BJ (cell line): ENCODE data around the gene COTL1. TPM values are rescaled to one million over a fixed set of nuclear protein-coding genes. Genes with fewer than 3 reads are reported as not detected.

Experiments used
- CTCF ChIA-PET: fragments of 350-600 bp; formaldehyde crosslinking; extraction: SDS; loops from one replicate; lab custom pipeline; 2021; ENCODE audit warnings: antibody characterized with exemption, inconsistent platforms; lab: Yijun Ruan, JAX
- POLR2A ChIA-PET: fragments of 300-600 bp; sonication (Branson Sonifier 250); formaldehyde crosslinking; extraction: SDS; loops from one replicate; lab custom pipeline; 2021; ENCODE audit warnings: antibody characterized with exemption; lab: Charles Lee
- DNase-seq: peaks from one replicate; pipeline ENCODE4 v3.0.0-alpha.2; 2011; ENCODE audit warnings: low read depth
- H3K27me3 ChIP-seq: 2 replicates; pipeline ENCODE4 v1.6.0; 2011; ENCODE audit warnings: low read length; ENCODE audit not compliant: control insufficient read depth, insufficient read depth
- H3K36me3 ChIP-seq: 2 replicates; pipeline ENCODE4 v1.5.1; 2011; ENCODE audit warnings: low read length; ENCODE audit not compliant: control insufficient read depth, insufficient read depth
- H3K4me3 ChIP-seq: 2 replicates; pipeline ENCODE4 v1.5.1; 2011; ENCODE audit warnings: low read depth, mild to moderate bottlenecking, control low read depth, low read length
- CTCF ChIP-seq: IDR thresholded peaks from 2 replicates; pipeline ENCODE4 v1.5.1; 2011; ENCODE audit warnings: low read depth, mild to moderate bottlenecking, control low read depth, inconsistent platforms, low read length, moderate library complexity; ENCODE audit not compliant: insufficient read depth
- polyA plus RNA-seq: library from polyadenylated mRNA; depleted of rRNA; stranded (reverse); fragments of >200 nt; gene quantifications from 2 replicates; pipeline ENCODE4 v1.2.3, GENCODE V29; 2011

Gene COTL1
- polyA plus RNA-seq, 1 experiment, result 166 TPM

- Histone ChIP-seq H3K4me3 (no peak overlapping the region), H3K36me3 (no peaks in the 10 kb centered on the region), H3K27me3 (no peaks in the 10 kb centered on the region)
- ChIA-PET CTCF (interaction anchor here (0.6 kb wide), 1 partner anchor 191 kb away, joined by 3 read pairs; no protein-coding TSS in a partner anchor), POLR2A (no interaction called here)
- no peak for DNase-seq
- no peak for TF ChIP-seq CTCF
Measured at GRCh38 chr16:84535851-84536250, 82.0 kb downstream of the COTL1 start.

- TF ChIP-seq CTCF, result no peak
- ChIA-PET CTCF (interaction anchor here (0.6 kb wide), 1 partner anchor 192 kb away, joined by 3 read pairs; no protein-coding TSS in a partner anchor), POLR2A (no interaction called here)
- no peak for DNase-seq
- no peak overlapping the region for H3K4me3 ChIP-seq
- no peaks in the 10 kb centered on the region for H3K36me3 ChIP-seq
- no peaks in the 10 kb centered on the region for H3K27me3 ChIP-seq
Measured at GRCh38 chr16:84535408-84535807, 82.5 kb downstream of the COTL1 start.

GRCh38 chr16:84534815-84535214, 83.1 kb downstream of the COTL1 start:
- CTCF ChIA-PET, result no interaction called here
- DNase-seq, result no peak
- Histone ChIP-seq H3K27me3 (no peaks in the 10 kb centered on the region), H3K36me3 (no peaks in the 10 kb centered on the region), H3K4me3 (no peak overlapping the region)
- POLR2A ChIA-PET, result no interaction called here
- no peak for TF ChIP-seq CTCF

GRCh38 chr16:84532855-84533486, 84.9 kb downstream of the COTL1 start:
- ChIA-PET POLR2A (interaction anchor here (0.6 kb wide), 1 partner anchor 168 kb away, joined by 5 read pairs; no protein-coding TSS in a partner anchor), CTCF (interaction anchor here (0.7 to 2.8 kb wide), 7 partner anchors 14 to 343 kb away, joined by 3 to 10 read pairs (median 3); no protein-coding TSS in a partner anchor)
- TF ChIP-seq CTCF, result no peak
- DNase-seq, result no peak
- Histone ChIP-seq H3K36me3 (no peaks in the 10 kb centered on the region), H3K27me3 (no peaks in the 10 kb centered on the region), H3K4me3 (no peak overlapping the region)

- CTCF ChIA-PET, result interaction anchor here (0.6 to 2.8 kb wide), 7 partner anchors 15 to 342 kb away, joined by 3 to 10 read pairs (median 3); no protein-coding TSS in a partner anchor
- POLR2A ChIA-PET, result interaction anchor here (0.6 kb wide), 1 partner anchor 169 kb away, joined by 5 read pairs; no protein-coding TSS in a partner anchor
Measured at GRCh38 chr16:84532291-84532724, 85.6 kb downstream of the COTL1 start.

More at GRCh38 chr16:84532291-84532724, 85.6 kb downstream of the COTL1 start:
- H3K36me3 ChIP-seq, result no peaks in the 10 kb centered on the region
- TF ChIP-seq CTCF, result no peak
- H3K4me3 ChIP-seq, result no peak overlapping the region
- DNase-seq, result peak; percentile 95
- no peaks in the 10 kb centered on the region for H3K27me3 ChIP-seq
